GF-D8 (cell line): ENCODE measurements around the gene SURF6.
"Not testable (repeated sequence)": the region's sequence is repeated elsewhere in the genome, so short reads cannot be mapped to it uniquely, and the experiment has no call there.

ENCODE experiments used
- DNase-seq: peaks from one replicate; lab custom pipeline; 2025; lab: John Stamatoyannopoulos, UW

Gene SURF6

DNA sequence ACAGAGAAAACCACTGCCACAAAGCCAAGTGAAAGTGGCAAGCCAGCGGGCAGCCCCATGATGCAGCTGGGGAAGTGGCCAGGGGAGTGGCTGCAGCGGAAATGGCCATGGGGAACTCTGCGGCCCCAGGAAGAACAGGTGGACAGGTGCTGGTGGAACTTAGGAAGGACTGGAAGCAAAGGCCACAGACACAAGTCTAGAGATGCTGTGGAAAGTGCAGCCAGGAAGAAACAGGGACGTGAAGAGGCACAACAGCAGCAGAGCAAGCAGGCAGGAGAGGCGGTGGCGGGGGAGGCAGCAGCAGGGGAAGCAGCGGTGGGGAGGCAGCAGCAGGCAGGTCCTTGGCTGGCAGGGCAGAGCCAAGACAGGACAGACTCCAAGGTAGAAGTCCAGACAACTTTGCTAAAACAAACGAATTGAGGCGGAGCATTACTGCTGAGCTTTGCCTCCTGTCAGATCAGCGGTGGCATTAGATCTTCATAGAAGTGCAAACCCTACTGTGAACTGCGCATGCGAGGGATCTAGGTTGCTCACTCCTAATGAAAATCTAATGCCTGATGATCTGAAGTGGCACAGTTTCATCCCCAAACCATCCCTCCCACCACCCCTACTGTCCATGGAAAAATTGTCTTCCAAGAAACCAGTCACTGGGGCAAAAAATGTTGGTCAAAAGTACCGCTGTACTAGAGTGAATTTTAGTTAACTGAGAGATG lies 11.8 kb downstream of the SURF6 start:
- DNase-seq = no peak

DNA sequence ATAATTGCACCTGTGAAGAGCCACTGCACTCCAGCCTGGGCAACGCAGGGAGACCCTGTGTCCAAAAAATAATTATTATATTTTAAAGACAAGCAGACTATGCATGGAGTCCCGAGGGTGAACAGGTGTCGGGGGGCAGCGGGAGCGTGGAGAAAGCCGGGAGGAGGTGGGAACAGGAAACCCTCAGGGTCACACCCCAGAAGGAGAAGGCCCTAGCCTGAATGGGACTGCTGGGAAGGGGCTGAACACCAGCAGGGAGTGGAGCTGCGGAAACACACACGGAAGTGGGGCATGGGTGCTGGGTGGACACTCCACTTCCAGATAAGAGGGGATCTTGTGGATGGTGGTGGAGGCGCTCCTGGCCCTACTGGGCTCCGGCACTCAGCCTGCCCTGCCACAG lies 12.8 kb downstream of the SURF6 start:
- DNase-seq = no peak

DNA sequence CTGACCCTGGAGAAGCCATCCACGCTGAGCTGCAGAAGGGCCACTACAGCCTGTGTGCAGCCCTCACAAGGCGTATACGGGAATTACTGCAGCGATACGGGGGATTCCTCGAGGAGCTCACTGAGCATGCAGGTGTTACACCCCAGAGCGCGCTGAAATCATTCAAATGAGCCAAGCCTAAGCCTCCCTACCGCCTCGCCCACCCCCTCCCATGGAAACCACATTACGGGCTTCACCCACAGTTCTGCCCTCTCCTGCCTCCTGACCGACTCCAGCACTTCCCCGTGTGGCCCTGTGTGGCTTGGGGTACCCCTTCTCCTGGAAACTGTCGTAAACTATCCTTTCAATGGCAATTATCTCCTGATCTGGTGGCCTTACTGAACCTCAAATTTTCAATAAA lies 13.3 kb downstream of the SURF6 start:
- no peak for DNase-seq

DNA sequence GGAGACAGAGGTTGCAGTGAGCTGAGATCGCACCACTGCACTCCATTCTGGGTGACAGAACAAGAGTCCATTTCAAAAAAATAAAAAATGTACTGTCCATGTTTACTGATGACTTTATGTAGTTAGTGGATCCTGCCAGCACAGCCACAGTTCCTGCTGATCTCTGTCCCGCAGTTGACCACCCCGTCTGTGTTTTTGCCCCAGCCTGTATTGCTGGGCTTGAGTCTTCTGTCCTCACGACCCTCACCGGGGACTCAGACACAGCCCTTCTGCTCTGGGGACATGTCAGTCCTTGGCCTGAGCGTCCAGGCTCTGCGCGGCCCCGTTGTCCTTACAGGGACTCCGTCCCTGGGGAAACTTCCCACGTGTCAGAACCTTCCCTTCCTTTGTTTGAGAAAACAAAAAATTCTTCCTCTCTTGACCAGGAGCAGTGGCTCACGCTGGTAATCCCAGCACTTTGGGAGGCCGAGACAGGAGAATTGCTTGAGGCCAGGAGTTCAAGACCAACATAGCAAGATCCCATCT lies 14.5 kb downstream of the SURF6 start:
- no peak for DNase-seq

DNA sequence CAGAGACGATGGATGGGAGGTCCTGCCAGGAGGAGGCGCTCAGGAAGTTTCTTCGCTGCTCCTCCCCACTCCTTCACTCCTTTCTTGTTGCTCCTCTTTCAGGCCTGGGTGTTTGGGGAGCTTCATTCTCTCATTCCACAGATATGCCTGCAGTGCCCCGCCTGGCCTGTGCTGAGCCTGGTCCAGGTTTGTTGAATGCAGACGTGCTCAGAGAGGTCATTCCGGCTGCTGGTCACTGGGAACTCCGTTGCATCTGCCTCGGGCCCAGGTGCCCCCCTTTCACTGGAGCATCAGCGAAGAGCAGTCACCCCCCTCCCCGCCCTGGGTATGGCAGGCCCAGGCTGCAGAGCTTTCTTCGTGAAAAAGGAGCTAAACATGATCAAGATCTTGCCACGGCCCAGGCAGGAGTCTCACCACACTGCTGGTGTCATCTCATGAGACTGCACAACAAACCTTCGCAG lies 15.5 kb downstream of the SURF6 start:
- no peak for DNase-seq

DNA sequence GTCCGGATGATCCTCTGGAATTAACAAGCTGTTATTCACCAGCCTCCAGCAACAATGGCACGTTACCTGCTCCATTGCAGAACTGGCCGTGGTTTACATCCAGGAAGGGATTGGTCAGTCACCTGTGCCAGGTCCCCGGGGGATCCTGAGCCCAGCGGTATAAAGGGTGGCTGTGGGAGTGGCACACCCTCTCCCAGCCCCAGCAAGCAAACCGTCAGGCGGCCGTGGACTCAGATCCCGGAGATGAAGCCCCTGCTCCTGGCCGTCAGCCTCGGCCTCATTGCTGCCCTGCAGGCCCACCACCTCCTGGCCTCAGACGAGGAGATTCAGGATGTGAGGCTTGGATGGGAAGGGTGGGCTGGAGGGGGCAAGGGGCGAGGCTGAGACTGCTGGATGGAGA lies 18.4 kb downstream of the SURF6 start:
- not testable (repeated sequence) for DNase-seq

DNA sequence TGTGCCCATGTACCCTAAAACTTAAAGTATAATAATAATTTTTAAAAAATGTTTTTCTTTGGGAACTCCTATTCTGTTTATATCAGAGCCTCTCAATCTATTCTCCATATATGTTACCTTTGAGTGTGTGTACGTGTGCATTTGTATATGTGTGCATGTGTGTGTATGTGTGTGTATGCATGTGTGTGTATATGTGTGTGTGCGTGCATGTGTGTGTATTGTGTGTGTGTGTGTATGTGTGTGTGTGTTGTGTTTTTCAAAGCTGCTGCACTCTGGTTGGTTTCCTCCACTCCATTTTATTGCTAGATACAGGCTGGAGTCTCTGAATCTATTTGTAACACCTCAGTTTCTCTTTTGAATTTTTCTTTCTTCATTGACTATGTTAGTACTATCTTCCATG lies 20.0 kb downstream of the SURF6 start:
- DNase-seq = no peak

DNA sequence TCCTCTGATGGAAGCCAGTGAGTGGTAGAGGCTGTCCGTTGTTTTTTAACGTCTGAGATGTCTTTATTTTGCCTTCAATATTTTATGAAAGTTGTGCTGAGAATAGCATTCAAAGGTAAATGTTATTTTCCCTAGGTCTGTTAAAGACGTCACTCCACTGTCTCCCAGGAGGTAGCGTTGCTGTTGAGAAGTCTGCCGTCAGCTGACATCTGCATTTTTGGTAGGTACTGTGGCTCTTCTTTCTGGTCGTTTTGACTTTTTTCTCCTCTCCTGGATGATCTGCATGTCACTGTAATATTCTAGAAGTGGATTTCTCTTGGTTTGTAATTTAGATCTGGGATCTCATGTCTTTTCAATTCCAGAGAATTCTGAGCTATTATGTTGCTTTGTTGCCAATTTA lies 26.4 kb downstream of the SURF6 start:
- no peak for DNase-seq

DNA sequence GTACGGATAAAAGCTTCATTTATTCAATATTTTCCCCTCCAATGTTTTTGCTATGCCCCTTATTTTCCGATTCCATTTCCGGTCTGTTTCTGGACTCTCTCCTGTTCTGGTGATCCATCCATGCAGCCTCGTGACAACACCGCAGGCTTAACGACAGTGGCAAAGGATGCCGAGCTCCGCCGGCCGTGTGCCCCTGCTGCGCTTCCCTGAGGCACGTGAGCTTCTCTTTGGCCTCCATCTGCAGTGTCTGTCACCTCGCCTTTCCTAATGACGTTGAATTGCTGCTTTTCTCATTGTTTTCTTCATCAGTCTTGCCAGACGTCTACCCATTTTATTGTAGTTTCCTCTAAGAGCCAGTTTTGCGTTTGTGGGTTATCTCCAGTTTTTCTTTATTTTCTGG lies 28.7 kb downstream of the SURF6 start:
- no peak for DNase-seq

DNA sequence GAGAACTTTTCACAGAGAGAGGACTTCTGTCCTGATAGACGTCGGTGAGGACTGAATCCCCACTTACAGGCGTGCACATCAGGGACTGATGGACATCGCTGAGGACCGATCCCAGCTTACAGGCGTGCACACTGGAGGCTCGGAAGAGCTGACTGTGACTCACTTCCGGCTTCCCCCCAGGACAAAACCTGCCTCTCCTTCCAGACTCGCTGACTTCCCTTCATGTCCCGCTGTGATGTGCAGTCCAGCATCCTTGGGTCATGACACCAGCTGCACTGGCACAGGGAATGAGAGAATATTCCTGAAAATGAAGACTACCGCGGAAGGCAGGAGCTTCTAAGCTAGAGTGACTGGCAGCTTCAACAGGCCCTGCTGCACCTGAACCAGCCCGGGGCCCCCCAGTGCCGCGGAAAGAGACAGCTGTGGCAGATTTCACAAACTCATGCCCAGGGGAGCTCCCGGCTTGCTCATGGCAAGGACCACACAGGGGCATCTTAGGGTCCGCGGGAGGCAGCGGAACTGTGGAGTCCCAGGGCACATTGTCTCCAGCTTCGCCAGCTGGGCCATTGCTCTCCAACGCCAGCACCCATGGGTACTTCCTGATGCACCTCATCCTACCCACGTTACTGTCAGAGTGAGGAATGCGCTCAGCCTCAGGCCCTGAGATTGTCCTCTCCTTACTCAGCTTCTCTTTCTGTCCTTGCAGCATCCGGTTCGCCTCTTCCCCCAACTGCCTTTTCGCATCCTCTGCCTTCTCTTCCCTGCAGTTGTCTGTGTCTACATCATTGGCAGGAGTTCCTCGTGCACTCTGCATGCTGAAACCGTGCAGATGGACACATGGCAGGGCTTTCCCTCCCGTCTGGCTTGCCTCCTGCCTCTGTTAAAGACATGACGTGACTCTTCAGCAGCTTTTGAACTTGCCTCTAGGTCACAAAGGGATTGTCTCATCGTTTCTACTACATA lies 29.5 kb downstream of the SURF6 start:
- no peak for DNase-seq

DNA sequence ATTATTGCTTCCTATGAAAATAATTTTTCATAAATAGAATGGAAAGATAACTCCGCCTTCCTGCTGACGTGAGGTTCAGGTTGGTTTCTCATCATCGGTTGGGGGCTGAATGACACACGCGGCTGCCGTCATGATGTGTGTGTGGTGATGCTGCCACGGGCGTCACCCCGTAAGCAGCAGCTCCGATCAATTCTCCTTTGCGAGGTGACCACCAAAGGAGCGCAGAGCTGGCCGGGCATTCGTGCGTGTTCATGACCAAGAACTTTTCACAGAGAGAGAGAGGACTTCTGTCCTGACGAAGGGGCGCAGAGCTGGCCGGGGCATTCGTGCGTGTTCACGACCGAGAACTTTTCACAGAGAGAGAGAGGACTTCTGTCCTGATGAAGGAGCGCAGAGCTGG lies 30.3 kb downstream of the SURF6 start:
- DNase-seq = no peak

DNA sequence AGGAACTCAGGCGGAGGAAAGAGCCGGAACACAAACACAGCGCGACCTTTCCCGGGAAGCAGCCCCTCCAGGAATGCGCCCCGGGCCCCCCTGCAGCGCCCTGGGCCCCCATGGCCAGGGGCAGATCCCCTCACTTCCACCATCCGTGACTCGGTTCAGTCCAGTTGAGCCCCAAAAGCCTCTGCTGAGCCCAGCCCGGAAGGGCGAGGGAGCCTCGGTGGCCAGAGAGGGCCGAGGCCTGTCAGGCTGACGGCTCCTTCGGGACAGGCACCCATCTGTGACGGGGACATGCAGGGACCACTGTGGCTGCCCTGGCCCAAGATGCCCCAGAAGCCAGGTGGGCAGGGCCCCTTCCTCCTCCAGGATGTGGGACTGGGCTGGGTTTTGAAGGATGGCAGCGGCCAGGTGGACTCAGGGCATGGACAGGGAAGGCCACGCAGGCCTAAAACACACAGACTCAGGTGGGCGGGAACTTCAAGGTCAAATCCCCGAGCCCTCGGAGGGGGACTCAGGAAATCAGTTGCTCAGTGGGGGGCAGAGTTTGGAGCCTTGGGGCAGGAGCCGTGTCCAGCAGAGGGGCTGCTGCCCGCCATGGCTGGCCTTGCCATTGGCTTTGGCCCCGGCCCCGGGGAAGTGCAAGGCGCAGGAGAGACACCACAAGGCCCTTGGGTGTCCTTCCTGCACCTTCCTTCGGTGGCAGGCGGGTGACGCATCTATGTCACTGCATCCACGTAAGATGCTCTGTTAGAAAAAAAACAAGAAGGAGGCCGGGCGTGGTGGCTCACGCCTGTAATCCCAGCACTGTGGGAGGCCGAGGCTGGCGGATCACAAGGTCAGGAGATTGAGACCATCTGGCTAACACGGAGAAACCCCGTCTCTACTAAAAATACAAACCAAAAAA lies 31.3 kb downstream of the SURF6 start:
- DNase-seq = no peak

DNA sequence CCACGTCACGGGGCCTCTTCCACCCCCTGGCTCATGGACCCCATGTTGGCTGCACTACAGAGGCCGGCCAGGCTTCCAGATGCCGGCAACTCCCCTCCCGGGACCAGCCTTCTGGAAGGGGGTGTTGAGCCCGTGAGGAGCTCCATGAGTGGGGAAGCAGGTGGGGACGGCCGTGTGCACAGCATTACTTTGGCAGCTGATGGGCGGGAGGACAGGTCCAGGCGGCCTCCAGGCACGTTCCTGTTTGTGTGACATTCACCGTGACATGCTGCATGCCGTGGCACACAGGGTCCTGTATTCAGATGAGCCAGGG lies 31.9 kb downstream of the SURF6 start:
- no peak for DNase-seq

DNA sequence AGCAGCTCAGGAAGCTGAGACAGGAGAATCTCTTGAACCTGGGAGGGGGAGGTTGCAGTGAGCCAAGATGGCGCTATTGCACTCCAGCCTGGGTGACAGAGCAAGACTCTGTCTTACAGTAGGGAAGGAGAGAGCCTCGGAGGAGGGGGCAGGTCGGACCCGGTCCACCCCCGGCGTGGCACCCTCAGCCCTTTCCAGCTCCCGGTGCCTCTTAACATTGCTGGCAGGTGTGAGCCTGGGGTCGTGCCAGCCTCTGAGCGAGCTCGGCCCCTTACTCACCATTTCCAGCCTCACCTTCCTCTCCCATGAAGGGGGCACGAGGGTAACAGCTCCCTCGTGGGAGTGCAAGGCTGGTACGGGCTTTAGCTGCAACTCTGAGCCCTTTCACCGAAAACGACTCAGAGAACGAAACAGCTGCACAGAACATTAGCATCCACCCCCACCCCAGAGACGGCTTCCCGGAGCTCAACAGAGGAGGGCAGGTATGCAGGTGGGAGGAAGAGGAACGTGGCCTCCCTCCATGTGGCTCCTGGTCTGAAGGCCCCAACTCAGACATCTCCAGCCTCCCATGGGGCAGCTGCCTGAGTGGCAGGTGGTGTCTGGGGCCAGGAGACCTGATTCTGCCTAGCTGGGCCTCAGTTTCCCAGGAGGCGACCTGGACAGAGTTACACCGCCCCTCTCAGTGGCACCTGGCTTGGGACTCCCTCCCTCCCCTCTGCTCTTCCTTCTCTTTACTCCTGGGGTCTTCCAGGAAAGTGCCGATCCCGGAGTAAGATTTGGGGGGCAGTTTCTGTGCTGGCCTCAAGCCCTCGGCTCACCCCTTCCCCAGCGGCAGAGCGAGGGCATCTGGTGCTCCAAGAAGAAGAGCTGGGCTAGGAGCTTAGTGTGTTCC lies 32.5 kb downstream of the SURF6 start:
- DNase-seq = no peak

DNA sequence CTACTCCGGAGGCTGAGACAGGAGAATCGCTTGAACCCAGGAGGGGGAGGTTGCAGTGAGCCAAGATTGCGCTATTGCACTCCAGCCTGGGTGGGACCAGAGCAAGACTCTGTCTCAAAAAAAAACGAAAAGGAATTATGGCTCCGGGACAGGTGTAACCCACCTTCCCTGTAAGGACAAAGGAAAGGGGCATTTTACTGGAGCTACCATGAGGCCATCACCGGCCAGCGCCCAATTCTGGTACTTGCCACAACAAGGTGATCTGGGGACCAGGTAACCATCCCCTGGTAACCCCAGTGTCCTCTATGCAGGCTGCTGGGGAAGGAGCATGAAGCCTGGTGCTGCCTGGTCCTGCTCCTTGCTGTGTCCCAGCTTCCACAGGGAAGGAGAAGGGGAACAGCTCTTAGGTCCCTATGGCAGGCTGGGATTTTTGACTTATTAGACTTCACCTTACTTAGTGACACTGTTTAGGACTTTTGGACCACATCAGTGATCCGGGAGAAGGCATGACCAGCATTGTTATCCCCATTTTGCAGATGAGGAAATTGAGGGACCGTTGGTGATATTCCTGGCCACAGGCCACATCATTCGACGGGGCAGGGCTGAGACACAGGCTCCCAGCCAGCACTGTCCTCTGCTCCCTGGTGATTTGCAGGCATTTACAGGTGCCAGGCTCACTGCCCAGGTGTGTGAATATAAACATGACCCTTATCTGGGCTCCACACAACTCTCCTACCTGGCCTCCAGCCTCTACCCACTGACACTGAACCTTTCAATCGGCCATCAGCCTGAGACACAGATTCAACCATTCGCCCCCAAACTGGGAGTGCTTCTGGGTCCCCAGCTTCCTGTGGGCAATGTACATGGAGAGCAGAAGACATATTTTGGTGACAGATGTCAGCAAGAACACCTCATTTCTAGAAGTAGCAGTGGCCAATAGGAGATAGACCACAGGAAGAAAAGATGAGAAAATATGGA lies 34.4 kb downstream of the SURF6 start:
- no peak for DNase-seq

DNA sequence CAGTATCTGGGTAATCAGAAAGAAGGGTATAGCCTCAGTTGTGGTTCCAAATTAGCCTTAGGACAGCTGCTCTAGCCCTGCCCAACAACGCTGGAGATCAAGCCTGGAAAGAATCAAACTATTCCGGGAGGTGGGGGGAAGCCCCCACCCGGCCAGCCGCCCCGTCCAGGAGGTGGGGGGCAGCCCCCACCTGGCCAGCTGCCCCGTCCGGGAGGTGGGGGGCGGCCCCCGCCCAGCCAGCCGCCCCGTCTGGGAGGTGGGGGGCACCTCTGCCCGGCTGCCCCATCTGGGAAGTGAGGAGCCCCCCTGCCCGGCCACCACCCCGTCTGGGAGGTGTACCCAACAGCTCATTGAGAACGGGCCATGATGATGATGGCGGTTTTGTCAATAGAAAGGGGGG lies 36.0 kb downstream of the SURF6 start:
- DNase-seq = not testable (repeated sequence)

DNA sequence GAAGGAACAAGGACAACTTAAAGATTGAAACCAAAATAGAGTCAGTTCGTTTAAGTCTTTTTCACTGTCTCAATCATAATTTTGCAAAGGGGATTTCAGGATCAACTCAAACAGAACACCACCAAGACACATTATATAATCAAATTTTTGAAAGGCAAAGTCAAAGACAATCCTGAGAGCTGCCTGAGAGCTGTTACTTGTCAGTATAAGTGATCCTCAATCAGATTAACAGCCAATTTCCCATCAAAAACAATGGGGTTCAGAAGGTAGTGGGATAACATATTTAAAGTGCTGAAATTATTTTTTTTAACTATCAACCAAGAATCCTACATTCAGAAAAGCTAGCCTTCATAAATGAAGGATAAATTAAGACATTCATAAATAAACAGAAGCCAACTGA lies 41.7 kb downstream of the SURF6 start:
- DNase-seq = no peak

DNA sequence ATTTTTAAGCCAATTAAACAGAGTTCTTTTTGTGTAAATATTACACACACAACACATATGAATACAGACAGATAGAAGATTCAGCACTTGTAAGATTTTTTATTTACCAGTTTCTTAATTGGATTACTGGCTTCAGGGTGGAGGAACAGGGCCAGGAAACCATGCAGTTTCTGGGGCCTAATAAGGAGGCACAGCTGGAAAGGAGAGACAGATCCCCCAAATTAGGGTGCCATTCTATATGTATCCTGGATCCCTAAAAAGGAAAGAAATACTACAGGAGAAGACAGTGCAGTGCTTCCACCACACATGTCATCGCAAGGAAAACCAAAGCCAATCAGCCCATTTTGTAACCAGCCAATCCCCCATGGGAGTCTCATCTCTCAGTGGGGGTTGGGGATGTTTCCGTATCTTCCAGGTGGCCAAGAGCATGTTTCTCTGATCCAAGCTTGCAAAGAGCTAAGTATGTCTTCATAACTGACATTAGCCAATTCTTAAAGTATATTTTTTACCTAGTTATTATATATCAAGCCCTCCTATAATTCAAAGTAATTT lies 45.2 kb downstream of the SURF6 start:
- DNase-seq = no peak

DNA sequence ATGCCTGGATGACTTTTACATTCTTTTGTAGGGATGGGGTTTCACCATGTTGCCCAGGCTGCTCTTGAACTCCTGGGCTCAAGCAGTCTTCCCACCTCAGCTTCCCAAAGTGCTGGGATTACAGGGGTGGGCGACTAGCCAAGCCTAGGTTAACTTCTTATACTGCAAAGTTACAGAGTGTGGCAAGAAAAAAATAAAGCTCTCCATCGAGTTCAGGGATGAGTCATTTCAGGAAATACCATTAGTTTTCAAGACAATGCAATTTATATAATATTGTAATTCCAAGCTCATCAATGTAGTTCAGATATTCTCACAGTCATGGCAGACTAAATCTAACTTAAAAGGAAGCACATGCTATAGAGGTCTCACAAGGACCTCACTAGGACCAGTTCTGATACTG lies 49.5 kb downstream of the SURF6 start:
- DNase-seq = no peak
